Gastroesophageal sphincter (tissue), 4 donors: ENCODE results near the gene TNS3. TPM values are rescaled to one million over a fixed set of nuclear protein-coding genes. Genes with fewer than 3 reads are reported as not detected.
A peak's percentile ranks its signal among the peaks of the same experiment; 100 is the strongest.

ENCODE experiments used
- ATAC-seq: fragments of 150-250 bp; one replicate; pipeline ENCODE4 v1.9.1; 2016; ENCODE audit warnings: mild to moderate bottlenecking, moderate library complexity
- H3K27ac ChIP-seq, 4 donors: fragments of 200-600 bp; sonication (generic) in 3 of 4; 1 replicate in 3 of 4; 2 replicates in 1 of 4; pipeline ENCODE4 v1.5.1; 2016 to 2019
- H3K27me3 ChIP-seq: fragments of 200-600 bp; sonication (generic); one replicate; pipeline ENCODE4 v1.5.1; 2019
- H3K36me3 ChIP-seq, 2 donors: fragments of 200-600 bp; sonication (generic); one replicate each; pipeline ENCODE4 v1.5.1; 2019; ENCODE audit warnings: control low read depth in 1 of 2
- H3K4me1 ChIP-seq, 3 donors: fragments of 200-600 bp; sonication (generic); 1 replicate in 2 of 3; 2 replicates in 1 of 3; pipeline ENCODE4 v1.5.1; 2016 to 2019; ENCODE audit warnings: control low read depth in 2 of 3
- H3K4me3 ChIP-seq, 2 donors: fragments of 200-600 bp; sonication (generic); one replicate each; pipeline ENCODE4 v1.5.1; 2019; ENCODE audit warnings: mild to moderate bottlenecking in 1 of 2, moderate library complexity in 1 of 2
- H3K9me3 ChIP-seq, 3 donors: fragments of 200-600 bp; sonication (generic); one replicate each; pipeline ENCODE4 v1.5.1; 2017 to 2019; ENCODE audit warnings: control low read depth in 2 of 3
- CTCF ChIP-seq, 4 experiments: fragments of 200-600 bp in 2 of 4; fragments of 450-650 bp in 2 of 4; sonication (generic) in 1 of 4; IDR thresholded peaks; one replicate each; pipeline ENCODE4 v1.5.1; 2017 to 2019; ENCODE audit warnings: antibody characterized with exemption in 4 of 4, mild to moderate bottlenecking in 2 of 4, moderate library complexity in 2 of 4
- EP300 ChIP-seq: sonication (generic); formaldehyde crosslinking; IDR thresholded peaks from one replicate; pipeline ENCODE4 v1.6.1; 2017; ENCODE audit warnings: antibody characterized with exemption, mild to moderate bottlenecking
- POLR2A ChIP-seq, 2 donors: fragments of 450-650 bp; IDR thresholded peaks; one replicate each; pipeline ENCODE4 v1.6.1; 2017; ENCODE audit warnings: antibody characterized with exemption in 2 of 2, mild to moderate bottlenecking in 2 of 2, moderate library complexity in 1 of 2
- POLR2AphosphoS5 ChIP-seq: sonication (generic); formaldehyde crosslinking; IDR thresholded peaks from one replicate; pipeline ENCODE4 v1.6.1; 2017; ENCODE audit warnings: antibody characterized with exemption
- WGBS, 2 donors: methylation state at CpG; one replicate each; pipeline ENCODE4 v1.1.5; 2018; ENCODE audit warnings: low coverage in 1 of 2; 5-methylcytosine and 5-hydroxymethylcytosine counted together
- total RNA-seq, 4 donors: library from RNA; depleted of rRNA; stranded (reverse); fragments of >200 nt; gene quantifications; one replicate each; pipeline ENCODE4 v1.1.0, GENCODE V29; 2016

Gene TNS3
- total RNA-seq, 4 donors from 2014 or later: 35.0 to 61.3 (median 45.1) TPM

- 57 to 91% methylated on average over 2 to 11 of the region's 11 CpGs for WGBS, 2 donors
- no peaks in the 10 kb centered on the region for H3K9me3 ChIP-seq
- ATAC-seq: no peak
- peaks cover 0 to 68% (median 5%) of the 10 kb centered on the region in 3 donors for H3K4me1 ChIP-seq
- TF ChIP-seq POLR2A (IDR thresholded peaks at IDR 0.05): no peak
- no peak for TF ChIP-seq EP300
- TF ChIP-seq POLR2AphosphoS5: no peak
- H3K27ac ChIP-seq: no peak overlapping the region
- no peak overlapping the region for H3K4me3 ChIP-seq
- H3K36me3 ChIP-seq: no peaks in the 10 kb centered on the region
- H3K27me3 ChIP-seq: no peaks in the 10 kb centered on the region
Observed at GRCh38 chr7:47496056-47496665, 85.8 kb downstream of the TNS3 start.

GRCh38 chr7:47493976-47494911 is 87.7 kb downstream of the TNS3 start:
- 44 to 59% methylated on average over 12 to 14 of the region's 14 CpGs for WGBS, 2 donors
- no peaks in the 10 kb centered on the region for H3K27me3 ChIP-seq
- no peak for ATAC-seq
- peak overlapping the region in 1 of 2 donors; percentile 10 for H3K4me3 ChIP-seq
- H3K9me3 ChIP-seq: no peaks in the 10 kb centered on the region
- TF ChIP-seq POLR2A (IDR thresholded peaks at IDR 0.05): no peak
- TF ChIP-seq CTCF (IDR thresholded peaks at IDR 0.05): no peak
- no peak for TF ChIP-seq POLR2AphosphoS5
- TF ChIP-seq EP300: no peak
- H3K27ac ChIP-seq: peak overlapping the region in 1 of 4 donors; percentile 40
- H3K36me3 ChIP-seq: no peaks in the 10 kb centered on the region
- H3K4me1 ChIP-seq: peaks cover 0 to 54% (median 4%) of the 10 kb centered on the region in 3 donors

- Histone ChIP-seq H3K4me1 (peaks cover 0 to 56% (median 4%) of the 10 kb centered on the region in 3 donors), H3K9me3 (no peaks in the 10 kb centered on the region), H3K27me3 (no peaks in the 10 kb centered on the region), H3K4me3 (no peak overlapping the region), H3K27ac (no peak overlapping the region), H3K36me3 (no peaks in the 10 kb centered on the region)
- no peak for TF ChIP-seq CTCF (IDR thresholded peaks at IDR 0.05)
- TF ChIP-seq EP300: no peak
- no peak for TF ChIP-seq POLR2AphosphoS5
- TF ChIP-seq POLR2A (IDR thresholded peaks at IDR 0.05): no peak
- 70 to 86% methylated on average over 9 to 11 of the region's 14 CpGs for WGBS, 2 donors
- ATAC-seq: no peak
Observed at GRCh38 chr7:47492716-47493325, 89.1 kb downstream of the TNS3 start.

GRCh38 chr7:47490501-47491265 is 91.2 kb downstream of the TNS3 start:
- peaks cover 0 to 42% (median under 1%) of the 10 kb centered on the region in 3 donors for H3K4me1 ChIP-seq
- no peaks in the 10 kb centered on the region for H3K27me3 ChIP-seq
- 85 to 96% methylated on average over 4 to 11 of the region's 24 CpGs for WGBS, 2 donors
- no peak for TF ChIP-seq CTCF (IDR thresholded peaks at IDR 0.05)
- no peak overlapping the region for H3K4me3 ChIP-seq
- ATAC-seq: no peak
- H3K36me3 ChIP-seq: no peaks in the 10 kb centered on the region
- H3K27ac ChIP-seq: no peak overlapping the region
- H3K9me3 ChIP-seq: no peaks in the 10 kb centered on the region

- Histone ChIP-seq H3K4me1 (peaks cover 0 to 44% (median 6%) of the 10 kb centered on the region in 3 donors), H3K27ac (no peak overlapping the region), H3K27me3 (no peaks in the 10 kb centered on the region), H3K9me3 (no peaks in the 10 kb centered on the region), H3K4me3 (no peak overlapping the region), H3K36me3 (no peaks in the 10 kb centered on the region)
- ATAC-seq: no peak
- WGBS, 2 donors: 60 to 86% methylated on average over 2 to 7 of the region's 7 CpGs
- TF ChIP-seq POLR2AphosphoS5 (no peak), EP300 (no peak), POLR2A (IDR thresholded peaks at IDR 0.05) (no peak), CTCF (IDR thresholded peaks at IDR 0.05) (no peak)
Observed at GRCh38 chr7:47489624-47490023, 92.3 kb downstream of the TNS3 start.
